GM12873 (cell line): Measurements from ENCODE around the gene PFAS.

Source experiments
- CTCF ChIP-seq: IDR thresholded peaks from 2 replicates; pipeline ENCODE4 v1.5.1; 2012; ENCODE audit warnings: low read depth, mild to moderate bottlenecking, moderate library complexity, low read length, control low read depth; ENCODE audit not compliant: insufficient read depth; ENCODE audit errors: missing control alignments

PFAS gene

GRCh38 chr17:8248751-8249607 is at the start of gene PFAS:
TSS of gene PFAS (plus strand) at chr17:8249289. CDS start at chr17:8253938, 4,649 bp downstream.
- TF ChIP-seq CTCF: no peak

- TF ChIP-seq CTCF: no peak
Observed at GRCh38 chr17:8204761-8205555, 44.1 kb upstream of the PFAS start.

GRCh38 chr17:8206536-8206935 is 42.6 kb upstream of the PFAS start:
- no peak for TF ChIP-seq CTCF

GRCh38 chr17:8209907-8210760 is 39.0 kb upstream of the PFAS start, which contains the start of gene AURKB:
TSS of gene AURKB (minus strand) at chr17:8210575. CDS start at chr17:8210224, 351 bp downstream.
- TF ChIP-seq CTCF: no peak

GRCh38 chr17:8210761-8211458 is 38.2 kb upstream of the PFAS start:
- TF ChIP-seq CTCF: no peak

GRCh38 chr17:8212312-8213180 is 36.5 kb upstream of the PFAS start:
- no peak for TF ChIP-seq CTCF
